Brain pericyte (primary cell): ENCODE measurements around the gene USF1.
"Not testable (repeated sequence)": the region's sequence is repeated elsewhere in the genome, so short reads cannot be mapped to it uniquely, and the experiment has no call there.

Experiments used
- DNase-seq: peaks from one replicate; pipeline ENCODE4 v3.0.0-alpha.2; 2012; ENCODE audit warnings: low read depth, low spot score

USF1 gene

DNA sequence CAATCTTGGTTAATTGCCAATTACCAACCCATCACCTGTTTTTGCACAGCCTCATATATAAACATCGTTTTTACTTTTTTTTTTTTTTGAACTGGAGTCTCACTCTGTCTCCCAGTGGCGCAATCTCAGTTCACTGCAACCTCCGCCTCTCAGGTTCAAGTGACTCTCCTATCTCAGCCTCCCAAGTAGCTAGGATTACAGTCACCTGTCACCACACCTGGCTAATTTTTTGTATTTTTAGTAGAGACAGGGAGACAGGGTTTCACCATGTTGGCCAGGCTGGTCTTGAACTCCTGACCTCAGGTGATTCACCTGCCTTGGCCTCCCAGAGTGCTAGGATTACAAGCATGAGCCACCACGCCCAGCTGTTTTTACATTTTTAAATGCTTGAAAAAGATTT lies 53.7 kb downstream of the USF1 start:
- DNase-seq = not testable (repeated sequence)
